Activated CD4-positive, alpha-beta memory T cell treated with anti-CD3 and anti-CD28 coated beads for 36 hours (primary cell): ENCODE results near the gene ADCY2. TPM values are rescaled to one million over a fixed set of nuclear protein-coding genes. Genes with fewer than 3 reads are reported as not detected.

Source experiments
- CTCF ChIA-PET: fragments of 350-600 bp; sonication (Branson Sonifier 250); formaldehyde crosslinking; loops from one replicate; lab custom pipeline; 2021; ENCODE audit warnings: antibody characterized with exemption, inconsistent platforms; lab: Charles Lee
- POLR2A ChIA-PET: fragments of 350-600 bp; sonication (Branson Sonifier 250); formaldehyde crosslinking; loops from one replicate; lab custom pipeline; 2021; ENCODE audit warnings: antibody characterized with exemption; lab: Charles Lee
- DNase-seq: peaks from one replicate; pipeline ENCODE4 v3.0.0-alpha.2; 2020
- H3K27ac Mint-ChIP-seq: one replicate; pipeline ENCODE4 v1.8.0; 2021; ENCODE audit warnings: mixed read lengths
- H3K27me3 Mint-ChIP-seq: one replicate; pipeline ENCODE4 v1.8.0; 2021; ENCODE audit warnings: mixed read lengths
- H3K36me3 Mint-ChIP-seq: one replicate; pipeline ENCODE4 v1.8.0; 2021; ENCODE audit warnings: mixed read lengths
- H3K4me1 Mint-ChIP-seq: one replicate; pipeline ENCODE4 v1.8.0; 2021; ENCODE audit warnings: low read depth, mixed read lengths
- H3K4me3 Mint-ChIP-seq: one replicate; pipeline ENCODE4 v1.8.0; 2021; ENCODE audit warnings: mild to moderate bottlenecking, mixed read lengths
- H3K9me3 Mint-ChIP-seq: one replicate; pipeline ENCODE4 v1.8.0; 2021; ENCODE audit warnings: mixed read lengths
- intact Hi-C: fragments of 100-400 bp; cut with micrococcal nuclease; formaldehyde crosslinking; loops from one replicate; pipeline ENCODE4 v1.15.1; 2023
- total RNA-seq, 2 experiments: library from RNA; stranded (reverse); gene quantifications; one replicate each; pipeline ENCODE4 v1.2.3, GENCODE V29; 2021

ADCY2 gene
- total RNA-seq, 2 experiments from 2014 or later = not detected

GRCh38 chr5:7464182-7464581 is 68.2 kb downstream of the ADCY2 start:
- ChIA-PET POLR2A (no interaction called here), CTCF (no interaction called here)
- DNase-seq = no peak
- Mint-ChIP-seq H3K36me3 (no peaks in the 10 kb centered on the region), H3K4me1 (no peaks in the 10 kb centered on the region), H3K9me3 (peaks cover 2% of the 10 kb centered on the region), H3K27me3 (no peaks in the 10 kb centered on the region), H3K4me3 (no peak overlapping the region), H3K27ac (no peak overlapping the region)
- intact Hi-C loops = no loop called here

GRCh38 chr5:7467179-7467578 is 71.2 kb downstream of the ADCY2 start:
- Mint-ChIP-seq H3K36me3 (no peaks in the 10 kb centered on the region), H3K4me1 (no peaks in the 10 kb centered on the region), H3K27me3 (no peaks in the 10 kb centered on the region), H3K27ac (no peak overlapping the region), H3K9me3 (peaks cover 8% of the 10 kb centered on the region), H3K4me3 (no peak overlapping the region)
- intact Hi-C loops = no loop called here
- POLR2A ChIA-PET = no interaction called here
- DNase-seq = no peak
- CTCF ChIA-PET = no interaction called here

GRCh38 chr5:7468742-7469141 is 72.8 kb downstream of the ADCY2 start:
- ChIA-PET POLR2A (no interaction called here), CTCF (no interaction called here)
- peaks cover 12% of the 10 kb centered on the region for H3K9me3 Mint-ChIP-seq
- intact Hi-C loops = no loop called here
- no peak overlapping the region for H3K27ac Mint-ChIP-seq
- no peak for DNase-seq
- no peaks in the 10 kb centered on the region for H3K27me3 Mint-ChIP-seq
- no peak overlapping the region for H3K4me3 Mint-ChIP-seq
- no peaks in the 10 kb centered on the region for H3K4me1 Mint-ChIP-seq
- H3K36me3 Mint-ChIP-seq = no peaks in the 10 kb centered on the region

GRCh38 chr5:7471710-7472109 is 75.8 kb downstream of the ADCY2 start:
- H3K4me3 Mint-ChIP-seq = no peak overlapping the region
- intact Hi-C loops = no loop called here
- ChIA-PET POLR2A (no interaction called here), CTCF (no interaction called here)
- no peaks in the 10 kb centered on the region for H3K36me3 Mint-ChIP-seq
- no peak overlapping the region for H3K27ac Mint-ChIP-seq
- H3K9me3 Mint-ChIP-seq = peaks cover 10% of the 10 kb centered on the region
- H3K4me1 Mint-ChIP-seq = no peaks in the 10 kb centered on the region
- DNase-seq = no peak
- H3K27me3 Mint-ChIP-seq = no peaks in the 10 kb centered on the region

- H3K36me3 Mint-ChIP-seq = no peaks in the 10 kb centered on the region
- DNase-seq = no peak
- intact Hi-C loops = no loop called here
- H3K27ac Mint-ChIP-seq = no peak overlapping the region
- no peak overlapping the region for H3K4me3 Mint-ChIP-seq
- no peaks in the 10 kb centered on the region for H3K27me3 Mint-ChIP-seq
- CTCF ChIA-PET = no interaction called here
- H3K4me1 Mint-ChIP-seq = no peaks in the 10 kb centered on the region
- POLR2A ChIA-PET = no interaction called here
- peaks cover 10% of the 10 kb centered on the region for H3K9me3 Mint-ChIP-seq
Observed at GRCh38 chr5:7473115-7473514, 77.2 kb downstream of the ADCY2 start.

- Mint-ChIP-seq H3K9me3 (peaks cover 10% of the 10 kb centered on the region), H3K27ac (no peak overlapping the region), H3K4me1 (no peaks in the 10 kb centered on the region), H3K27me3 (no peaks in the 10 kb centered on the region), H3K4me3 (no peak overlapping the region), H3K36me3 (no peaks in the 10 kb centered on the region)
- intact Hi-C loops = no loop called here
- ChIA-PET CTCF (no interaction called here), POLR2A (no interaction called here)
- no peak for DNase-seq
Observed at GRCh38 chr5:7473668-7474215, 77.8 kb downstream of the ADCY2 start.

- H3K27ac Mint-ChIP-seq = no peak overlapping the region
- intact Hi-C loops = no loop called here
- POLR2A ChIA-PET = no interaction called here
- H3K27me3 Mint-ChIP-seq = no peaks in the 10 kb centered on the region
- no peak for DNase-seq
- no peaks in the 10 kb centered on the region for H3K36me3 Mint-ChIP-seq
- CTCF ChIA-PET = no interaction called here
- H3K4me3 Mint-ChIP-seq = no peak overlapping the region
- no peaks in the 10 kb centered on the region for H3K4me1 Mint-ChIP-seq
- peaks cover 10% of the 10 kb centered on the region for H3K9me3 Mint-ChIP-seq
Observed at GRCh38 chr5:7474821-7475403, 79.0 kb downstream of the ADCY2 start.

GRCh38 chr5:7478459-7478858 is 82.5 kb downstream of the ADCY2 start:
- Mint-ChIP-seq H3K27me3 (no peaks in the 10 kb centered on the region), H3K27ac (no peak overlapping the region), H3K9me3 (peaks cover 5% of the 10 kb centered on the region), H3K4me3 (no peak overlapping the region), H3K4me1 (no peaks in the 10 kb centered on the region), H3K36me3 (no peaks in the 10 kb centered on the region)
- ChIA-PET CTCF (no interaction called here), POLR2A (no interaction called here)
- intact Hi-C loops = no loop called here
- no peak for DNase-seq

GRCh38 chr5:7488734-7489133 is 92.8 kb downstream of the ADCY2 start:
- CTCF ChIA-PET = no interaction called here
- Mint-ChIP-seq H3K27ac (no peak overlapping the region), H3K4me1 (no peaks in the 10 kb centered on the region), H3K27me3 (no peaks in the 10 kb centered on the region), H3K4me3 (no peak overlapping the region), H3K9me3 (peaks cover 8% of the 10 kb centered on the region), H3K36me3 (no peaks in the 10 kb centered on the region)
- intact Hi-C loops = no loop called here
- no peak for DNase-seq
- POLR2A ChIA-PET = no interaction called here

GRCh38 chr5:7492371-7492770 is 96.4 kb downstream of the ADCY2 start:
- H3K27ac Mint-ChIP-seq = no peak overlapping the region
- POLR2A ChIA-PET = no interaction called here
- intact Hi-C loops = no loop called here
- CTCF ChIA-PET = no interaction called here
- no peaks in the 10 kb centered on the region for H3K4me1 Mint-ChIP-seq
- H3K4me3 Mint-ChIP-seq = no peak overlapping the region
- no peaks in the 10 kb centered on the region for H3K27me3 Mint-ChIP-seq
- no peaks in the 10 kb centered on the region for H3K36me3 Mint-ChIP-seq
- peaks cover 8% of the 10 kb centered on the region for H3K9me3 Mint-ChIP-seq
- no peak for DNase-seq

GRCh38 chr5:7493081-7493480 is 97.1 kb downstream of the ADCY2 start:
- H3K27me3 Mint-ChIP-seq = no peaks in the 10 kb centered on the region
- no peaks in the 10 kb centered on the region for H3K36me3 Mint-ChIP-seq
- DNase-seq = no peak
- POLR2A ChIA-PET = no interaction called here
- CTCF ChIA-PET = no interaction called here
- no peak overlapping the region for H3K27ac Mint-ChIP-seq
- intact Hi-C loops = no loop called here
- H3K4me1 Mint-ChIP-seq = no peaks in the 10 kb centered on the region
- H3K9me3 Mint-ChIP-seq = peaks cover 8% of the 10 kb centered on the region
- no peak overlapping the region for H3K4me3 Mint-ChIP-seq

- Mint-ChIP-seq H3K36me3 (no peaks in the 10 kb centered on the region), H3K9me3 (peaks cover 8% of the 10 kb centered on the region), H3K27ac (no peak overlapping the region), H3K4me1 (no peaks in the 10 kb centered on the region), H3K4me3 (no peak overlapping the region), H3K27me3 (no peaks in the 10 kb centered on the region)
- DNase-seq = no peak
- intact Hi-C loops = no loop called here
- POLR2A ChIA-PET = no interaction called here
- CTCF ChIA-PET = no interaction called here
Observed at GRCh38 chr5:7493622-7494021, 97.7 kb downstream of the ADCY2 start.

GRCh38 chr5:7494481-7495130 is 98.7 kb downstream of the ADCY2 start:
- CTCF ChIA-PET = no interaction called here
- H3K9me3 Mint-ChIP-seq = peaks cover 3% of the 10 kb centered on the region
- H3K36me3 Mint-ChIP-seq = no peaks in the 10 kb centered on the region

More at GRCh38 chr5:7494481-7495130, 98.7 kb downstream of the ADCY2 start:
- intact Hi-C loops = no loop called here
- H3K27me3 Mint-ChIP-seq = no peaks in the 10 kb centered on the region
- no peak overlapping the region for H3K27ac Mint-ChIP-seq
- no peak overlapping the region for H3K4me3 Mint-ChIP-seq
- POLR2A ChIA-PET = no interaction called here
- no peak for DNase-seq
- H3K4me1 Mint-ChIP-seq = no peaks in the 10 kb centered on the region
